ENCODE measurements around the gene KLHDC3.

DNA sequence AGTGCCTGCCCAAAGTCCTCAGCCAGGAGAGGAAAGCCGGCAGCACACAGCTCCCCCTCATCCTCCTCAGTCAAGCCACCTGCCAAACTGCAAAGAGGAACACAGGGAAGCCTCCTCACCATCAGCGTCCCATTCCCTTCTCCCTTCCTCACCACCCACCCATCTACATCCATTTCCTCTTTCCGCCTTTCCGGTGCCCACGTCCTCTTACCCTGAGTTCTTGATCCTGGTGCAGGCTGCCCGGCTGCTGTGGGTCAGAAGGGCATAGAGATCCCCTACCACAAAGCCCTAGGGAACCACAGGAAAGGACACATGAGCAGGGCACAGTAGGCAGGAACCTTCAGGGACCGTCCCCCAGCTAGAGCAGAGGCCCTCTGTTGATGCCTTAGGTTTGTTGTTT lies 47.5 kb upstream of the KLHDC3 start:
- TF ChIP-seq, protein P1, sequence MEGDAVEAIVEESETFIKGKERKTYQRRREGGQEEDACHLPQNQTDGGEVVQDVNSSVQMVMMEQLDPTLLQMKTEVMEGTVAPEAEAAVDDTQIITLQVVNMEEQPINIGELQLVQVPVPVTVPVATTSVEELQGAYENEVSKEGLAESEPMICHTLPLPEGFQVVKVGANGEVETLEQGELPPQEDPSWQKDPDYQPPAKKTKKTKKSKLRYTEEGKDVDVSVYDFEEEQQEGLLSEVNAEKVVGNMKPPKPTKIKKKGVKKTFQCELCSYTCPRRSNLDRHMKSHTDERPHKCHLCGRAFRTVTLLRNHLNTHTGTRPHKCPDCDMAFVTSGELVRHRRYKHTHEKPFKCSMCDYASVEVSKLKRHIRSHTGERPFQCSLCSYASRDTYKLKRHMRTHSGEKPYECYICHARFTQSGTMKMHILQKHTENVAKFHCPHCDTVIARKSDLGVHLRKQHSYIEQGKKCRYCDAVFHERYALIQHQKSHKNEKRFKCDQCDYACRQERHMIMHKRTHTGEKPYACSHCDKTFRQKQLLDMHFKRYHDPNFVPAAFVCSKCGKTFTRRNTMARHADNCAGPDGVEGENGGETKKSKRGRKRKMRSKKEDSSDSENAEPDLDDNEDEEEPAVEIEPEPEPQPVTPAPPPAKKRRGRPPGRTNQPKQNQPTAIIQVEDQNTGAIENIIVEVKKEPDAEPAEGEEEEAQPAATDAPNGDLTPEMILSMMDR (IDR thresholded peaks at IDR 0.05): no peak
- no peak for TF ChIP-seq POLR2AphosphoS5 (IDR thresholded peaks at IDR 0.05; ENCODE audit: insufficient read depth in 1 of 2, low read depth in 1 of 2)
- no peak for TF ChIP-seq POLR2A (IDR thresholded peaks at IDR 0.05)

Data from vagina (tissue), 2 donors.